ENCODE results near the gene EPS15. TPM values are rescaled to one million over a fixed set of nuclear protein-coding genes. Genes with fewer than 3 reads are reported as not detected.
"Not testable (repeated sequence)": the region's sequence is repeated elsewhere in the genome, so short reads cannot be mapped to it uniquely, and the experiment has no call there.

Gene EPS15
- total and polyA plus RNA-seq, 7 donors: 16.4 to 131 (median 72.4) TPM

DNA sequence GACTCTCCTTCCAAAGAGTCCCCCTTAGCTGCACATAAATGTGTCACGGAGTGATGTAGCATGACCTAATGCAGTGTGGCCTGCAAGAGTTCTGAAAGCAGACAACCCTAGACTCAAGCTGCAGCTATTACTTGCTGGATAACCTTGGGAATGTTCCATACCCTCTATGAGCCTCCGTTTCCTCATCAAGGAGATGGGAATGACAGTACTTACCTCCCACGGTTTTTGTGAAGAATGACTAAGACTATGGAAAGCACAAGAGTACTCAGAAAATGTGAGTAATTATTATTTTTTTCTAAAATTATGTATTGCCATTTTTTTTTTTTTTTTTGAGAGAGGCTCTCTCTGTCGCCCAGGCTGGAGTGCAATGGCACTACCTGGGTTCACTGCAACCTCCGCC is 191.7 kb downstream of the EPS15 start:
- no peak overlapping the region for H3K27ac ChIP-seq
- intact Hi-C loops (cut with DNase I): no loop called here
- TF ChIP-seq, protein P1, sequence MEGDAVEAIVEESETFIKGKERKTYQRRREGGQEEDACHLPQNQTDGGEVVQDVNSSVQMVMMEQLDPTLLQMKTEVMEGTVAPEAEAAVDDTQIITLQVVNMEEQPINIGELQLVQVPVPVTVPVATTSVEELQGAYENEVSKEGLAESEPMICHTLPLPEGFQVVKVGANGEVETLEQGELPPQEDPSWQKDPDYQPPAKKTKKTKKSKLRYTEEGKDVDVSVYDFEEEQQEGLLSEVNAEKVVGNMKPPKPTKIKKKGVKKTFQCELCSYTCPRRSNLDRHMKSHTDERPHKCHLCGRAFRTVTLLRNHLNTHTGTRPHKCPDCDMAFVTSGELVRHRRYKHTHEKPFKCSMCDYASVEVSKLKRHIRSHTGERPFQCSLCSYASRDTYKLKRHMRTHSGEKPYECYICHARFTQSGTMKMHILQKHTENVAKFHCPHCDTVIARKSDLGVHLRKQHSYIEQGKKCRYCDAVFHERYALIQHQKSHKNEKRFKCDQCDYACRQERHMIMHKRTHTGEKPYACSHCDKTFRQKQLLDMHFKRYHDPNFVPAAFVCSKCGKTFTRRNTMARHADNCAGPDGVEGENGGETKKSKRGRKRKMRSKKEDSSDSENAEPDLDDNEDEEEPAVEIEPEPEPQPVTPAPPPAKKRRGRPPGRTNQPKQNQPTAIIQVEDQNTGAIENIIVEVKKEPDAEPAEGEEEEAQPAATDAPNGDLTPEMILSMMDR (IDR thresholded peaks at IDR 0.05): no peak
- TF ChIP-seq POLR2A (IDR thresholded peaks at IDR 0.05) (no peak), POLR2AphosphoS5 (IDR thresholded peaks at IDR 0.05) (no peak)
- H3K4me1 ChIP-seq: peaks cover 0 to 14% (median 10%) of the 10 kb centered on the region in 4 donors
- H3K9me3 ChIP-seq: no peaks in the 10 kb centered on the region
- 81 to 92% methylated on average over 5 of the region's 5 CpGs for WGBS, 2 donors
- peaks cover 0 to 15% (median 7%) of the 10 kb centered on the region in 3 donors for H3K27me3 ChIP-seq
- no peaks in the 10 kb centered on the region for H3K36me3 ChIP-seq
- no peak for DNase-seq
- no peak overlapping the region for H3K4me3 ChIP-seq

DNA sequence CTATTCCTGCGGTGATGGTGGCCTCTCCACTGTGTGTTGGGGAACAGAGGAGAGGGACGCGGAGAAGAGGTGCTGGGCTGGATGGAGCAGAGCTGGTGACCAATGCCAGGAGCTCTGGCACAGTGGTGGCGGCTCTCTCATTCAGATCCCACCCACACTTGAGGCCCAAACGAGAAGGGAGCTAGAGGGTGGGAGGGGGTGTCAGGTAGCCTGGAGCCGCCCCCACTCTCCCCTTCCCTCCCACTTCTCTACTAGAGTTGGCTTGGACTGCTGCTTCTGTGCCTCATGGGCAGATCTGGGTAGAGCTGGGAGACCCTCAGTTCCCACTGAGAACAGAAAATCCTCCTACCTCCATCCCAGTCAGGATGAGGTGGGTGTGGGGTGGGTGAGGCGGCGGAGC is 192.2 kb downstream of the EPS15 start:
- Histone ChIP-seq H3K4me1 (peaks cover 0 to 14% (median 10%) of the 10 kb centered on the region in 4 donors), H3K9me3 (no peaks in the 10 kb centered on the region), H3K27me3 (peaks cover 0 to 15% (median 7%) of the 10 kb centered on the region in 3 donors), H3K36me3 (no peaks in the 10 kb centered on the region), H3K4me3 (no peak overlapping the region), H3K27ac (no peak overlapping the region)
- intact Hi-C loops (cut with DNase I): no loop called here
- WGBS, 2 donors: 89 to 92% methylated on average over 8 of the region's 8 CpGs
- TF ChIP-seq EP300 (IDR thresholded peaks at IDR 0.05) (no peak), POLR2A (IDR thresholded peaks at IDR 0.05) (no peak), POLR2AphosphoS5 (IDR thresholded peaks at IDR 0.05) (no peak)
- TF ChIP-seq, protein P1 (IDR thresholded peaks at IDR 0.05): no peak
- DNase-seq: no peak

DNA sequence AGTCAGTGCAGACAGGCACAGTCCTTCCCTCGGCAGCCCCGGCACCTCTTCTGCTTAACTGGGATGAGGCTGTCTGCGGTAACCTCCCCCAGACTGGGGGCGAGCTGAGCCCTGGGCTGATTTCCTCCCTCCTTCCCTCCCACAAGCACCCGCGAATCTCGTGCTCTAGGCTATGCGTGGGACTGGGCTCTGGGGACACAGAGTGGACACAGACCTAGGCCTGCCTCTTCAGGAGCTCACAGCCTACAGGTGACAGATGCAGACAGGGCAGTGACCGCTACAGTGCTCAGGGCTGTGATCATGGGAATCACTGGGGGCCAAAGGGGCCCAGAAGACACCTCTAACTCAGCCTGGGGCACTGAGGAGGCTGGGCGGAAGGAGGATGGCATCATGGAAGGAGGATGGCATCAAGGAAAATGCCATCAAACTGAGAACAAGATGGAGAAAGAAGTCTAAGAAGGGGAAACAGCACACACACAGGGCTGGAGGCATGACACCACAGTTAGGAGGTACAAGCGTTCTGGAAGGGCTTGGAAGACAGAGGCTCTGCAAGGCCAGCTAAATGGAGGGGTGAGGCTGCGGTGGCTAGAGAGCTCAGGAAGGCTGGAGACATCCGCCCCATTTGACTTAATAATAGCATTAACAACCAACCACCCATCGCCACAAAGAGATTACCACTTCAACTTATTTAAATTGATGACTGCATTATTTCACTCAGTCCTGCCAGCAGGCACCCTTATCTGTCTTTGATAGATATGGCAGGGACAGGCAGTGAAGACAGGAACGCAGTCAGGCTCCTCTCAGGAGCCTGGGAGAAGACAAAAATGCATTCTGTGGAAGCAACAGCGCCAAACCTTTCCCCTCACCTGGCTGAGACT is 192.9 kb downstream of the EPS15 start:
- H3K9me3 ChIP-seq: no peaks in the 10 kb centered on the region
- H3K4me3 ChIP-seq: no peak overlapping the region
- TF ChIP-seq EP300 (IDR thresholded peaks at IDR 0.05): no peak
- no peak for TF ChIP-seq POLR2AphosphoS5 (IDR thresholded peaks at IDR 0.05)
- TF ChIP-seq, protein P1 (IDR thresholded peaks at IDR 0.05): no peak
- no peak for TF ChIP-seq POLR2A (IDR thresholded peaks at IDR 0.05)
- H3K4me1 ChIP-seq: peaks cover 0 to 13% (median 9%) of the 10 kb centered on the region in 4 donors
- no peak overlapping the region for H3K27ac ChIP-seq
- intact Hi-C loops (cut with DNase I): no loop called here
- no peak for DNase-seq
- H3K36me3 ChIP-seq: no peaks in the 10 kb centered on the region
- 90 to 94% methylated on average over 16 of the region's 16 CpGs for WGBS, 2 donors
- peaks cover 0 to 13% (median 7%) of the 10 kb centered on the region in 3 donors for H3K27me3 ChIP-seq

DNA sequence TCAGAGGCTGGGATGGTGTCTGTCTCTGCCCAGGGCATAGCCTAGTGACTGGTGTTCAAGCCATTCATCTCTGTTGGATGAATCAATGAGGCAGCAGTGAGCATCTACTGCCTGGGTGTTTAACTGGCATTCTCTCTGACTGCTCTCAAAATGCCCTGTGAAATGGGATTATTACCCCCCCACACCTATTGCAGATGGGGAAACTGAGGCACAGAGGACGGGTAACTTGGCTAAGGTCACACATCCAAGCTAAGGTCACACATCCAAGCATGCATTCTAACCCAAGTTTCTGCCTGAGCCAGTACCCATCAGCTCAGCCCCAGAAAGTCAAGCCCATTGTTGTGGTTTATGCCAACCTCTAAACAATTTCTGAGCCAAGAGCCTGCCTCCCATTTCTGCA is 193.7 kb downstream of the EPS15 start:
- H3K27ac ChIP-seq: no peak overlapping the region
- no peak overlapping the region for H3K4me3 ChIP-seq
- TF ChIP-seq EP300 (IDR thresholded peaks at IDR 0.05): no peak
- TF ChIP-seq POLR2AphosphoS5 (IDR thresholded peaks at IDR 0.05): no peak
- TF ChIP-seq POLR2A (IDR thresholded peaks at IDR 0.05): no peak
- TF ChIP-seq, protein P1 (IDR thresholded peaks at IDR 0.05): no peak
- WGBS, 2 donors: 55 to 86% methylated on average over 1 of the region's 1 CpG
- no peak for DNase-seq
- H3K9me3 ChIP-seq: no peaks in the 10 kb centered on the region
- intact Hi-C loops (cut with DNase I): no loop called here
- H3K27me3 ChIP-seq: peaks cover 0 to 6% (median 0%) of the 10 kb centered on the region in 3 donors
- peaks cover 0 to 6% (median 2%) of the 10 kb centered on the region in 4 donors for H3K4me1 ChIP-seq
- no peaks in the 10 kb centered on the region for H3K36me3 ChIP-seq

DNA sequence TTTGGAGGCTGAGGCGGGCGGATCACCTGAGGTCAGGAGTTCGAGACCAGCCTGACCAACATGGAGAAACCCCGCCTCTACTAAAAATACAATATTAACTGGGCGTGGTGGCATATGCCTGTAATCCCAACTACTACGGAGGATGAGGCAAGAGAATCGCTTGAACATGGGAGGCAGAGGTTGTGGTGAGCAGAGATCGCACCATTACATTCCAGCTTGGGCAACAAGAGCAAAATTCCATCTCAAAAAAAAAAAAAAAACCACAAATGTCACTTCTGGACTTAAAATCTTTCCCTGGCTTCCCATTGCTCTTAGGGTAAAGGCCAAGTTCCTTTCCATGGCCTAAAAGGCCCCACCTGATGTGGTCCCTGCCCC is 194.1 kb downstream of the EPS15 start:
- DNase-seq; H3K27ac ChIP-seq; intact Hi-C loops (cut with DNase I); H3K27me3 ChIP-seq; H3K36me3 ChIP-seq; H3K9me3 ChIP-seq; H3K4me1 ChIP-seq; H3K4me3 ChIP-seq: not testable (repeated sequence)
- WGBS, 2 donors: 81 to 89% methylated on average over 8 of the region's 8 CpGs
